ENCODE measurements around the gene SPC25.

Gene SPC25

DNA sequence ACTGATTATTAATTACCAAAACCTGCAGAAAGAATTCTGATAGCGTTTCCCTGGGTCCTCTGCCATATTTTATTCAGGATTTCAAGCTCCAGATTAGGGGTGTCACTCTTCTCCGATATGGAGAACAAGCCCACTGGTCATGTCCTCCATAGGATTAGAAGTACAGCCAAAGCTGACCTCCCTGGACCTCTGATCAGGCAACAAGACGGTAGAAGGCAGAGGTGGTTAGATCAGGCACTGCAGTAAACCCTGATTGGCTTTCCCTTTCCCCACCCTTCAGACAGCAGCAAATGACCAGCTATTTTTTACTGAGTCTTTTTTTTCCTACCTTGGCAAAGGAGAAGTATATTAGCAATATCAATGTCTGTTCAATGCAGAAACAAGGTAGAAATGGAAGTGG lies 37.7 kb downstream of the SPC25 start:
- no peaks in the 10 kb centered on the region for H3K27me3 ChIP-seq (ENCODE audit: insufficient read depth, low read length, poor library complexity)
- H3K4me1 ChIP-seq (ENCODE audit: insufficient read depth, low read length) = no peaks in the 10 kb centered on the region
- no peak overlapping the region for H2AFZ ChIP-seq (ENCODE audit: low read depth, low read length)
- DNase-seq (no peak), ATAC-seq (ENCODE audit: insufficient read depth, low read depth) (no peak)
- no peak overlapping the region for H3K27ac ChIP-seq (ENCODE audit: low read length)
- H3K36me3 ChIP-seq (ENCODE audit: insufficient read depth, low read length) = peaks cover 30% of the 10 kb centered on the region; the same call in 1 of the 2 replicates
- TF ChIP-seq, protein P1, sequence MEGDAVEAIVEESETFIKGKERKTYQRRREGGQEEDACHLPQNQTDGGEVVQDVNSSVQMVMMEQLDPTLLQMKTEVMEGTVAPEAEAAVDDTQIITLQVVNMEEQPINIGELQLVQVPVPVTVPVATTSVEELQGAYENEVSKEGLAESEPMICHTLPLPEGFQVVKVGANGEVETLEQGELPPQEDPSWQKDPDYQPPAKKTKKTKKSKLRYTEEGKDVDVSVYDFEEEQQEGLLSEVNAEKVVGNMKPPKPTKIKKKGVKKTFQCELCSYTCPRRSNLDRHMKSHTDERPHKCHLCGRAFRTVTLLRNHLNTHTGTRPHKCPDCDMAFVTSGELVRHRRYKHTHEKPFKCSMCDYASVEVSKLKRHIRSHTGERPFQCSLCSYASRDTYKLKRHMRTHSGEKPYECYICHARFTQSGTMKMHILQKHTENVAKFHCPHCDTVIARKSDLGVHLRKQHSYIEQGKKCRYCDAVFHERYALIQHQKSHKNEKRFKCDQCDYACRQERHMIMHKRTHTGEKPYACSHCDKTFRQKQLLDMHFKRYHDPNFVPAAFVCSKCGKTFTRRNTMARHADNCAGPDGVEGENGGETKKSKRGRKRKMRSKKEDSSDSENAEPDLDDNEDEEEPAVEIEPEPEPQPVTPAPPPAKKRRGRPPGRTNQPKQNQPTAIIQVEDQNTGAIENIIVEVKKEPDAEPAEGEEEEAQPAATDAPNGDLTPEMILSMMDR (IDR thresholded peaks at IDR 0.05; ENCODE audit: borderline replicate concordance, extremely low read depth, low read length, poor library complexity, severe bottlenecking) = no peak
- no peak for TF ChIP-seq EZH2 (IDR thresholded peaks at IDR 0.05; ENCODE audit: borderline replicate concordance, low read depth, low read length, severe bottlenecking)
- no peaks in the 10 kb centered on the region for H3K79me2 ChIP-seq (ENCODE audit: insufficient read depth, low read length)
- no peaks in the 10 kb centered on the region for H3K9me3 ChIP-seq (ENCODE audit: insufficient read depth, low read length, severe bottlenecking)
- H3K9ac ChIP-seq (ENCODE audit: low read depth, low read length) = no peak overlapping the region
- no peak overlapping the region for H3K4me3 ChIP-seq (ENCODE audit: low read depth in 1 of 2, low read length in 2 of 2)
- H4K20me1 ChIP-seq (ENCODE audit: insufficient read depth, low read length) = no peaks in the 10 kb centered on the region
- H3K4me2 ChIP-seq (ENCODE audit: insufficient read depth, low read length) = no peak overlapping the region

DNA sequence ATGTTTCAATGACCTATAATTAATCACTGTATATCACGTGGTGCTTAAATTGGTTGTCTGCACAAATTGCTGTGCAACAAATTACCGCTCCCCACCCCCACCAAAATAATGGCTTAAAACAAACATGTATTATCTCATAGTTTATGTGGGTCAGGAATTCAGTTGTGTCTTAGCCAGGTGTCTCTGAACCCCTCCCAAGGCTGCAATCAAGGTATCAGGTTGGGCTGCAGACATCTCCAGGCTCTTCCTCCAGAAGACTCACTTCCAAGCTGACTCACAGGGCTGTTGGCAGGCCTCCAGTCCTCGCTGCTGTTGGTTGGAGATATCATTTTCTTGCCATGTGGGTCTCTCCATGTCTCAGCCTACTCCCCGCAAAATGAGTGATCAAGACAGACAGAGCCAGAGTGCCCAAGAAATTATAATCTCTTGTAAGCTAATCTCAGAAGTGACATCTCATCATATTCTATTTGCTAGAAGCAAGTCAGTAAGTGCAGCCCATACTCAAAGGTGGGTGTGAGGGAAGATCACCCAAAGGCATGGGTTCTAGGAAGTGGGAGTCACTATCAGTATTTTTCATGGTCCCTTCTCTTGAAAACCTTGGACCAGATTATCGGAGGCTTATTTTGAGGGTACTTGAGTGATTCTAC lies 38.4 kb downstream of the SPC25 start:
- Histone ChIP-seq H3K4me3 (ENCODE audit: low read depth in 1 of 2, low read length in 2 of 2) (no peak overlapping the region), H3K9me3 (ENCODE audit: insufficient read depth, low read length, severe bottlenecking) (no peaks in the 10 kb centered on the region), H3K36me3 (ENCODE audit: insufficient read depth, low read length) (peaks cover 30% of the 10 kb centered on the region; the same call in 1 of the 2 replicates), H3K4me1 (ENCODE audit: insufficient read depth, low read length) (no peaks in the 10 kb centered on the region), H4K20me1 (ENCODE audit: insufficient read depth, low read length) (no peaks in the 10 kb centered on the region), H3K9ac (ENCODE audit: low read depth, low read length) (no peak overlapping the region), H3K27ac (ENCODE audit: low read length) (no peak overlapping the region), H3K79me2 (ENCODE audit: insufficient read depth, low read length) (no peaks in the 10 kb centered on the region), H2AFZ (ENCODE audit: low read depth, low read length) (no peak overlapping the region), H3K27me3 (ENCODE audit: insufficient read depth, low read length, poor library complexity) (no peaks in the 10 kb centered on the region), H3K4me2 (ENCODE audit: insufficient read depth, low read length) (no peak overlapping the region)
- TF ChIP-seq EZH2 (IDR thresholded peaks at IDR 0.05; ENCODE audit: borderline replicate concordance, low read depth, low read length, severe bottlenecking) = no peak
- TF ChIP-seq, protein P1 (IDR thresholded peaks at IDR 0.05; ENCODE audit: borderline replicate concordance, extremely low read depth, low read length, poor library complexity, severe bottlenecking) = no peak
- DNase-seq = no peak
- no peak for ATAC-seq (ENCODE audit: insufficient read depth, low read depth)

DNA sequence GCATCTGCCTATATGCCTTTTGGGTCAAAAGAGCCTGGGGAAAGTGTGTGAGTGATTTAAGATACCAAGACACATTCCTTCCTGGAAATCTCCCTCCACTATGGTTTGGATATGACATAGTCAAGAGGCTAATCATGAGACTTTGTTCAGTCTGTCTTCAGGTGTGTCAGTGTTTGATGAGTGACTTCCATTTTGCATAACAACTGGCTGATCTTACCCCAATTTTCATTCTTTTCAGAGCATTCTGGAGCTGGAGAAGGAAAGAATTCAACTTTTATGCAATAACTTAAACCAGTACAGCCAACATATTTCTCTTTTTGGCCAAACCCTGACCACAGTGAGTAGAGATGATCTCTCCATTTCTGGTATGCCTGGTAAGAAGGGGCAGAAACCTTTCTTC lies 39.4 kb downstream of the SPC25 start:
- no peak for DNase-seq
- ATAC-seq (ENCODE audit: insufficient read depth, low read depth) = no peak
- no peaks in the 10 kb centered on the region for H4K20me1 ChIP-seq (ENCODE audit: insufficient read depth, low read length)
- H3K9me3 ChIP-seq (ENCODE audit: insufficient read depth, low read length, severe bottlenecking) = no peaks in the 10 kb centered on the region
- H3K9ac ChIP-seq (ENCODE audit: low read depth, low read length) = no peak overlapping the region
- H3K4me1 ChIP-seq (ENCODE audit: insufficient read depth, low read length) = no peaks in the 10 kb centered on the region
- H2AFZ ChIP-seq (ENCODE audit: low read depth, low read length) = no peak overlapping the region
- no peaks in the 10 kb centered on the region for H3K27me3 ChIP-seq (ENCODE audit: insufficient read depth, low read length, poor library complexity)
- H3K79me2 ChIP-seq (ENCODE audit: insufficient read depth, low read length) = no peaks in the 10 kb centered on the region
- H3K27ac ChIP-seq (ENCODE audit: low read length) = no peak overlapping the region
- no peak overlapping the region for H3K4me3 ChIP-seq (ENCODE audit: low read depth in 1 of 2, low read length in 2 of 2)
- H3K4me2 ChIP-seq (ENCODE audit: insufficient read depth, low read length) = no peak overlapping the region
- no peak for TF ChIP-seq EZH2 (IDR thresholded peaks at IDR 0.05; ENCODE audit: borderline replicate concordance, low read depth, low read length, severe bottlenecking)
- H3K36me3 ChIP-seq (ENCODE audit: insufficient read depth, low read length) = peaks cover 28% of the 10 kb centered on the region; the same call in 1 of the 2 replicates

DNA sequence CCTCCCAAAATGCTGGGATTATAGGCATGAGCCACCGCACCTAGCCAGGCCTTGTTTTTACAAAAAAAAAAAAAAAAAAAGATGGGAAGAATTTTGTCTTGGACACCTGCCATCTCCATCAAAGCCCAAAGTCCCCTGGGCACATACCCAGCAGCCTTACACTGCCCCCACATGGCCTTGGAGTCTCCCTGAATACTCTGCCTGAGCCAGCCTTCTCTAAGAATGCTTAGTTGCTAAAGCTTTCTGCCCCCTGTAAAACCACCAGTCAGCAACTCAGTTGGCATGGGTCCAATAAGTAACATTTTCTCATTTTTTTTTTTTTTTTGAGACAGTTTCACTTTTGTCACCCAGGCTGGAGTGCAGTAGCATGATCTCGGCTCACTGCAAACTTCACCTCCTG lies 40.6 kb downstream of the SPC25 start:
- H2AFZ ChIP-seq (ENCODE audit: low read depth, low read length) = no peak overlapping the region

More for the DNA sequence above, 40.6 kb downstream of the SPC25 start:
- H3K4me2 ChIP-seq (ENCODE audit: insufficient read depth, low read length) = no peak overlapping the region
- ATAC-seq (ENCODE audit: insufficient read depth, low read depth) (peak; percentile 79), DNase-seq (peak; percentile 36)
- H3K4me3 ChIP-seq (ENCODE audit: low read depth in 1 of 2, low read length in 2 of 2) = no peak overlapping the region
- H3K27ac ChIP-seq (ENCODE audit: low read length) = no peak overlapping the region
- H3K36me3 ChIP-seq (ENCODE audit: insufficient read depth, low read length) = peaks cover 25% of the 10 kb centered on the region; the same call in 1 of the 2 replicates
- H3K27me3 ChIP-seq (ENCODE audit: insufficient read depth, low read length, poor library complexity) = no peaks in the 10 kb centered on the region
- H3K9ac ChIP-seq (ENCODE audit: low read depth, low read length) = no peak overlapping the region
- H3K79me2 ChIP-seq (ENCODE audit: insufficient read depth, low read length) = no peaks in the 10 kb centered on the region
- TF ChIP-seq EZH2 (IDR thresholded peaks at IDR 0.05; ENCODE audit: borderline replicate concordance, low read depth, low read length, severe bottlenecking) = no peak
- TF ChIP-seq, protein P1 (IDR thresholded peaks at IDR 0.05; ENCODE audit: borderline replicate concordance, extremely low read depth, low read length, poor library complexity, severe bottlenecking) = peak; percentile 56
- H4K20me1 ChIP-seq (ENCODE audit: insufficient read depth, low read length) = no peaks in the 10 kb centered on the region
- H3K4me1 ChIP-seq (ENCODE audit: insufficient read depth, low read length) = no peaks in the 10 kb centered on the region
- no peaks in the 10 kb centered on the region for H3K9me3 ChIP-seq (ENCODE audit: insufficient read depth, low read length, severe bottlenecking)

Measured in DND-41 (cell line).